ENCODE measurements around the gene ETFA.

- TF ChIP-seq SP1 (IDR thresholded peaks at IDR 0.05) (no peak), FOXK2 (IDR thresholded peaks at IDR 0.05) (no peak), BHLHE40 (IDR thresholded peaks at IDR 0.05; ENCODE audit: borderline replicate concordance) (no peak), NFRKB (IDR thresholded peaks at IDR 0.05) (no peak), HDGF (IDR thresholded peaks at IDR 0.05; ENCODE audit: borderline replicate concordance) (no peak), TARDBP (IDR thresholded peaks at IDR 0.05) (no peak), LEF1 (IDR thresholded peaks at IDR 0.05; ENCODE audit: borderline replicate concordance) (no peak), ARNT (IDR thresholded peaks at IDR 0.05) (no peak), PKNOX1 (IDR thresholded peaks at IDR 0.05) (no peak), ZNF384 (IDR thresholded peaks at IDR 0.05) (no peak), FOXA1 (IDR thresholded peaks at IDR 0.05) (no peak)
Measured at GRCh38 chr15:76259392-76259791, 51.9 kb downstream of the ETFA start.
